Neural progenitor cell (in vitro differentiated cells): ENCODE measurements around the gene SERPINE1. TPM values are rescaled to one million over a fixed set of nuclear protein-coding genes. Genes with fewer than 3 reads are reported as not detected.

ENCODE experiments used
- DNase-seq: peaks from one replicate; pipeline ENCODE4 v3.0.0-alpha.2; 2016; ENCODE audit warnings: low spot score
- H2AFZ ChIP-seq: fragments of 200-600 bp; sonication (generic); replicated peaks from 2 replicates; pipeline ENCODE4 v1.6.1; 2016; ENCODE audit warnings: antibody characterized with exemption
- H3F3A ChIP-seq: fragments of 200-600 bp; sonication (generic); 2 replicates; pipeline ENCODE4 v1.6.1; 2016; ENCODE audit warnings: antibody characterized with exemption, low read depth
- H3K27ac ChIP-seq: fragments of 200-600 bp; sonication (generic); 2 replicates; pipeline ENCODE4 v1.5.1; 2016; ENCODE audit warnings: mild to moderate bottlenecking
- H3K27me3 ChIP-seq: fragments of 200-600 bp; sonication (generic); 2 replicates; pipeline ENCODE4 v1.6.1; 2016; ENCODE audit warnings: mild to moderate bottlenecking, moderate library complexity
- H3K36me3 ChIP-seq: fragments of 200-600 bp; sonication (generic); 2 replicates; pipeline ENCODE4 v1.5.1; 2016
- H3K4me1 ChIP-seq: fragments of 200-600 bp; sonication (generic); 2 replicates; pipeline ENCODE4 v1.6.1; 2016; ENCODE audit warnings: mixed run types
- H3K4me2 ChIP-seq: fragments of 200-600 bp; sonication (generic); 2 replicates; pipeline ENCODE4 v1.6.1; 2016
- H3K4me3 ChIP-seq: fragments of 200-600 bp; sonication (generic); 2 replicates; pipeline ENCODE4 v1.5.1; 2016
- H3K79me2 ChIP-seq: fragments of 200-600 bp; sonication (generic); 2 replicates; pipeline ENCODE4 v1.6.1; 2016; ENCODE audit warnings: low read depth
- H3K9ac ChIP-seq: fragments of 200-600 bp; sonication (generic); 2 replicates; pipeline ENCODE4 v1.6.1; 2016
- H3K9me3 ChIP-seq: fragments of 200-600 bp; sonication (generic); 2 replicates; pipeline ENCODE4 v1.5.1; 2016; ENCODE audit warnings: low read depth
- H4K20me1 ChIP-seq: fragments of 200-600 bp; sonication (generic); 2 replicates; pipeline ENCODE4 v1.6.1; 2016; ENCODE audit warnings: low read depth
- H3K27ac Mint-ChIP-seq: 3 replicates; pipeline ENCODE4 v1.8.0; 2021; ENCODE audit warnings: mixed read lengths
- H3K27me3 Mint-ChIP-seq: 2 replicates; pipeline ENCODE4 v1.8.0; 2022; ENCODE audit warnings: low read depth, mild to moderate bottlenecking, inconsistent platforms, moderate library complexity, mixed read lengths; ENCODE audit not compliant: insufficient read depth
- H3K36me3 Mint-ChIP-seq: 3 replicates; pipeline ENCODE4 v1.8.0; 2021; ENCODE audit warnings: mixed read lengths
- H3K4me1 Mint-ChIP-seq: 3 replicates; pipeline ENCODE4 v1.8.0; 2021; ENCODE audit warnings: mixed read lengths
- H3K4me3 Mint-ChIP-seq: 3 replicates; pipeline ENCODE4 v1.8.0; 2021; ENCODE audit warnings: mild to moderate bottlenecking, moderate library complexity, mixed read lengths
- H3K9me3 Mint-ChIP-seq: 3 replicates; pipeline ENCODE4 v1.8.0; 2020; ENCODE audit warnings: mixed read lengths
- EZH2 ChIP-seq: fragments of 200-600 bp; sonication (generic); IDR thresholded peaks from 2 replicates; pipeline ENCODE4 v1.6.1; 2017; ENCODE audit warnings: antibody characterized with exemption, mild to moderate bottlenecking, moderate library complexity
- EZH2phosphoT487 ChIP-seq: fragments of 200-600 bp; sonication (generic); IDR thresholded peaks from 2 replicates; pipeline ENCODE4 v1.6.1; 2017; ENCODE audit warnings: antibody characterized with exemption
- total RNA-seq: library from RNA; depleted of rRNA; stranded (reverse); fragments of >200 nt; gene quantifications from 2 replicates; pipeline ENCODE4 v1.2.3, GENCODE V29; 2015; ENCODE audit warnings: low replicate concordance
- TF ChIP-seq, protein P1 (sequence below): fragments of 200-600 bp; sonication (generic); IDR thresholded peaks from 2 replicates; pipeline ENCODE4 v1.5.1; 2017; ENCODE audit warnings: antibody characterized with exemption, mild to moderate bottlenecking

The SERPINE1 gene
- total RNA-seq, 1 donor from 2014 or later, result not detected

GRCh38 chr7:101121991-101122932 lies 4.6 kb upstream of the SERPINE1 start:
- Histone ChIP-seq H2AFZ (peak overlapping the region; percentile 100), H3K4me1 (peaks cover 21% of the 10 kb centered on the region), H3K9me3 (no peaks in the 10 kb centered on the region), H3K79me2 (no peaks in the 10 kb centered on the region), H3F3A (peaks cover 11% of the 10 kb centered on the region), H3K27ac (no peak overlapping the region), H3K27me3 (no peaks in the 10 kb centered on the region), H3K4me3 (no peak overlapping the region), H4K20me1 (no peaks in the 10 kb centered on the region), H3K4me2 (peak overlapping the region; percentile 10), H3K36me3 (no peaks in the 10 kb centered on the region), H3K9ac (no peak overlapping the region)
- Mint-ChIP-seq H3K27ac (peak overlapping the region; percentile 64), H3K4me1 (peaks cover 49% of the 10 kb centered on the region), H3K27me3 (peaks cover 20% of the 10 kb centered on the region), H3K9me3 (peaks cover 10% of the 10 kb centered on the region), H3K36me3 (no peaks in the 10 kb centered on the region), H3K4me3 (no peak overlapping the region)
- peak; percentile 32 for DNase-seq
- TF ChIP-seq EZH2, result no peak
- no peak for TF ChIP-seq EZH2phosphoT487
- TF ChIP-seq, protein P1, sequence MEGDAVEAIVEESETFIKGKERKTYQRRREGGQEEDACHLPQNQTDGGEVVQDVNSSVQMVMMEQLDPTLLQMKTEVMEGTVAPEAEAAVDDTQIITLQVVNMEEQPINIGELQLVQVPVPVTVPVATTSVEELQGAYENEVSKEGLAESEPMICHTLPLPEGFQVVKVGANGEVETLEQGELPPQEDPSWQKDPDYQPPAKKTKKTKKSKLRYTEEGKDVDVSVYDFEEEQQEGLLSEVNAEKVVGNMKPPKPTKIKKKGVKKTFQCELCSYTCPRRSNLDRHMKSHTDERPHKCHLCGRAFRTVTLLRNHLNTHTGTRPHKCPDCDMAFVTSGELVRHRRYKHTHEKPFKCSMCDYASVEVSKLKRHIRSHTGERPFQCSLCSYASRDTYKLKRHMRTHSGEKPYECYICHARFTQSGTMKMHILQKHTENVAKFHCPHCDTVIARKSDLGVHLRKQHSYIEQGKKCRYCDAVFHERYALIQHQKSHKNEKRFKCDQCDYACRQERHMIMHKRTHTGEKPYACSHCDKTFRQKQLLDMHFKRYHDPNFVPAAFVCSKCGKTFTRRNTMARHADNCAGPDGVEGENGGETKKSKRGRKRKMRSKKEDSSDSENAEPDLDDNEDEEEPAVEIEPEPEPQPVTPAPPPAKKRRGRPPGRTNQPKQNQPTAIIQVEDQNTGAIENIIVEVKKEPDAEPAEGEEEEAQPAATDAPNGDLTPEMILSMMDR, result no peak

DNA sequence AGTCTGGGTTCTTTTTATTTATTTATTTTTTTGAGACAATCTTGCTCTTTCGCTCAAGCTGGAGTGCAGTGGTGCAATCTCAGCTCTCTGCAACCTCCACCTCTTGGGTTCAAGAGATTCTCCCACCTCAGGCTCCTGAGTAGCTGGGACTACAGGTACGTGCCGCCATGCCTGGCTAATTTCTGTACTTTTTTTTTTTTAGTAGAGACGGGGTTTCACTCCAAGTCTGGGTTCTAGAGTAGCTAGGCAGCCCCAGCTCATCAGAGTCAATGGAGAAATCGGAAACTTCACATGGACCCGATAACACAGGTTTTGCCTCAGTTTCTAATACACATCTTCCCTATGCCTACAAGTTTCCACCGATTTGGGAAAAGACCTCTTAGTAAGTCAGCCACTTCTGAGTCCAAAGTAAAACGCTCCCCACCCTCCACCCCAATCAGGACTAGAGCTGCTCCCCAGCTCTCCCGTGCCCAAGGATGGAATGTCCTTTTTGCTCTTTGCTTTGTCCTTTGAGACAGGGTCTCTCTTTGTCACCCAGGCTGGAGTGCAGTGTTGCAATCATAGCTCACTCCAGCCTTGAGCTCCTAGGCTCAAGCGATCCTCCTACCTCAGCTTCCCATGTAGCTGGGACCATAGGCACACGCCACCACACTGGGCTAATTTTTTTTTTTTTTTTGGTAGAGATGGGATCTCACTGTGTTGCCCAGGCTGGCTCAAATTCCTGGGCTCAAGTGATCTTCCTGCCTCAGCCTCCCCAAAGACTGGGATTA lies 3.8 kb upstream of the SERPINE1 start:
- H3K27ac ChIP-seq, result no peak overlapping the region
- peaks cover 27% of the 10 kb centered on the region for H3K4me1 ChIP-seq

GRCh38 chr7:101123703-101124068 lies 3.2 kb upstream of the SERPINE1 start:
- H3K4me1 Mint-ChIP-seq, result peaks cover 51% of the 10 kb centered on the region
- no peaks in the 10 kb centered on the region for H3K9me3 ChIP-seq
- H3K9ac ChIP-seq, result no peak overlapping the region
- H3K27me3 Mint-ChIP-seq, result peaks cover 18% of the 10 kb centered on the region
- peaks cover 10% of the 10 kb centered on the region for H3K9me3 Mint-ChIP-seq
- peaks cover 18% of the 10 kb centered on the region for H3F3A ChIP-seq
- no peak overlapping the region for H3K4me3 Mint-ChIP-seq
- no peak overlapping the region for H3K4me3 ChIP-seq
- no peak overlapping the region for H3K27ac Mint-ChIP-seq
- no peaks in the 10 kb centered on the region for H3K36me3 ChIP-seq
- no peaks in the 10 kb centered on the region for H4K20me1 ChIP-seq
- TF ChIP-seq EZH2phosphoT487 (no peak), EZH2 (no peak)
- TF ChIP-seq, protein P1, result no peak
- H2AFZ ChIP-seq, result no peak overlapping the region
- H3K27ac ChIP-seq, result no peak overlapping the region
- peaks cover 27% of the 10 kb centered on the region for H3K4me1 ChIP-seq
- no peak for DNase-seq
- no peaks in the 10 kb centered on the region for H3K27me3 ChIP-seq
- H3K4me2 ChIP-seq, result no peak overlapping the region
- no peaks in the 10 kb centered on the region for H3K79me2 ChIP-seq
- no peaks in the 10 kb centered on the region for H3K36me3 Mint-ChIP-seq

More for the DNA sequence above, 3.8 kb upstream of the SERPINE1 start:
- no peak overlapping the region for H3K9ac ChIP-seq
- no peak overlapping the region for H3K27ac Mint-ChIP-seq
- TF ChIP-seq EZH2phosphoT487 (no peak), EZH2 (no peak)
- TF ChIP-seq, protein P1, result no peak
- no peaks in the 10 kb centered on the region for H4K20me1 ChIP-seq
- peaks cover 51% of the 10 kb centered on the region for H3K4me1 Mint-ChIP-seq
- H3K4me3 ChIP-seq, result no peak overlapping the region
- DNase-seq, result no peak
- H3K27me3 ChIP-seq, result no peaks in the 10 kb centered on the region
- H3K4me2 ChIP-seq, result peak overlapping the region; percentile 10
- H3F3A ChIP-seq, result peaks cover 18% of the 10 kb centered on the region
- H3K36me3 ChIP-seq, result no peaks in the 10 kb centered on the region
- H3K4me3 Mint-ChIP-seq, result peak overlapping the region; percentile 18
- H3K9me3 Mint-ChIP-seq, result peaks cover 10% of the 10 kb centered on the region
- peaks cover 20% of the 10 kb centered on the region for H3K27me3 Mint-ChIP-seq
- no peaks in the 10 kb centered on the region for H3K36me3 Mint-ChIP-seq
- no peaks in the 10 kb centered on the region for H3K79me2 ChIP-seq
- no peaks in the 10 kb centered on the region for H3K9me3 ChIP-seq
- H2AFZ ChIP-seq, result no peak overlapping the region
